VCaP (cell line): ENCODE measurements around the gene CNPY1.

Experiments used
- H3K27ac ChIP-seq: fragments of 450-650 bp; 2 replicates; pipeline ENCODE4 v1.5.1; 2017
- CTCF ChIP-seq: fragments of 450-650 bp; conservative IDR thresholded peaks from 2 replicates; pipeline ENCODE4 v1.5.1; 2017; ENCODE audit warnings: mild to moderate bottlenecking, moderate library complexity

The CNPY1 gene

GRCh38 chr7:155464948-155465739 is 81.2 kb downstream of the CNPY1 start:
- H3K27ac ChIP-seq: no peak overlapping the region
- no peak for TF ChIP-seq CTCF

- no peak for TF ChIP-seq CTCF
- no peak overlapping the region for H3K27ac ChIP-seq
Measured at GRCh38 chr7:155464183-155464582, 82.2 kb downstream of the CNPY1 start.

GRCh38 chr7:155463114-155463811 is 83.1 kb downstream of the CNPY1 start:
- no peak for TF ChIP-seq CTCF
- no peak overlapping the region for H3K27ac ChIP-seq

GRCh38 chr7:155462163-155462735 is 84.1 kb downstream of the CNPY1 start:
- no peak overlapping the region for H3K27ac ChIP-seq
- no peak for TF ChIP-seq CTCF

- TF ChIP-seq CTCF: no peak
- no peak overlapping the region for H3K27ac ChIP-seq
Measured at GRCh38 chr7:155461631-155462030, 84.7 kb downstream of the CNPY1 start.

GRCh38 chr7:155460926-155461613 is 85.3 kb downstream of the CNPY1 start:
- no peak for TF ChIP-seq CTCF
- no peak overlapping the region for H3K27ac ChIP-seq
